Ramos (cell line): ENCODE results near the gene CDRT4.
"Not testable (repeated sequence)": the region's sequence is repeated elsewhere in the genome, so short reads cannot be mapped to it uniquely, and the experiment has no call there.

Experiments
- in situ Hi-C: fragments of 300-500 bp; cut with MboI; formaldehyde crosslinking; loops from one replicate; pipeline ENCODE4 v1.14.3; 2022; ENCODE audit warnings: low sequenced_read_pairs; ENCODE audit not compliant: unreplicated experiment

The CDRT4 gene

DNA sequence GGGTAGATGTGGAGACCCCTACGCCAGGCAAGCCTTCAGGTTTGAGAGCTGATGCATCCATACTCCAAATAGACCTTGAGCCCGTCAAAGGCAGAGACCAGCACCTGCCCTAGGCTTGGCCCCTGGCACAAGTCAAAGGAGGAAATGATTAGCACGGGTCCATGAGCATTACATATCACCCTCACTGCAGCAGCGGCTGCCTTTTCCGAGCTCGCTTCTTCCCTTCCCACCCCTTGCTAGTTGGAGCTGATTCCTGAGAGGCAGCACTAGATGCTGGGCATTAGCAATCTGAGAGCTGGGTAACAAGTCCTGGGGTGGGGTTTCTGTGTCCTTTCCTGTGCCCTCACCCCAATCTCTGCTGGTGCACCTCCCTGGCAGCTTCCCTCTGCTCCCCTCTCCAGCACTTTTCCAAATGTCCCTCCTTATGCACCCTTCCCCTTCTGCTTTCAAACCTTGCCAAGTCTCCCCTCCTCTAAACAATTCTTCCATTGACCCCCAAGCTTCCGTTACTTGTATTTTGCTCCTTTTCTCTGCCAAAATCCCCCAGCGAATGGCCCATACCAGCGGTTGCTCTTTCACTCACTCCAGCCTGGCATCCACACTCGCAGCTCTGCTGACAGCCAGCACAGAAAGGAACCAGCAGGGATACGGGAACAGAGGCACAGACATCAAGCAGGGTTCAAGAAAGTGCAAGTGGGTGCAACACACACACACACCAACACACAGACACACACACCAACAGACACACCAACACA, 3.0 kb downstream of the CDRT4 start:
- in situ Hi-C loops = no loop called here

DNA sequence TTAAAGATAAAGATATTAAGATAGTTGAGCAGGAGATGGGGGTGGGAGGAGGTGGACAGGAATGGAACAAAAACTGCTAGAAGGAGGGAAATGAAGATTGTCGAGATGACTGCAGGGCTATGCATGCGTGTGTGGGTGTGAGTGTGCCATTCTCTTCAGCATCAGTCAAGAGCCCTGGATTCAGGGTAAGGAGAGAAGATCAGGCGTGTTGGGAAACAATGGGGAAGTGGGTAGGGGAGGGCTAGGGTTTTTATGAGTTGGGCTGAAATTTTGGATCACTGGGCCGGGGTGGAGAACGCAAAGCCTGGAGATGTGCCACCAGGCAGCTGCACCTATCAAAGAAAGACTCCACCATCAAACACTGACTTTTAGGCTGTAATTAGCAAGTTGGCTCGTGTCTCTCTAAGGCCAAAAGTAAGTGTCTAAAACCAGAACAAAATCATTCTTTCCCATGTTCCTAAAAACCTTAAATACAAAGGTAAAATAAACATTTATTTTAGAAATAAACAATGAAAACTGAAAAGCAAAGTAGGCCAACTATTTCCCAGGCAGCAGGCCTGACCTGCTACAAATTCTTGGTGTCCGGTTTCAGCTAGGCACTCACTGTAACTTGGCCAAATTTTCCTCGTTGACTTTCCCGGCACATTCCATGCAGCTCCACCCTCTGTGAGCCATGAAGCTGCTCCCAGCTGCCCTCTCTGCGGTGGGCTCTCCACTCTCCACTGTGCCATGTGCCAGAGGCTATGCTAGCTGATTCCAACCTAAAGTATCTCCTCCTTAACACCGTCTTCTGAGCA, 4.2 kb downstream of the CDRT4 start:
- in situ Hi-C loops = no loop called here

DNA sequence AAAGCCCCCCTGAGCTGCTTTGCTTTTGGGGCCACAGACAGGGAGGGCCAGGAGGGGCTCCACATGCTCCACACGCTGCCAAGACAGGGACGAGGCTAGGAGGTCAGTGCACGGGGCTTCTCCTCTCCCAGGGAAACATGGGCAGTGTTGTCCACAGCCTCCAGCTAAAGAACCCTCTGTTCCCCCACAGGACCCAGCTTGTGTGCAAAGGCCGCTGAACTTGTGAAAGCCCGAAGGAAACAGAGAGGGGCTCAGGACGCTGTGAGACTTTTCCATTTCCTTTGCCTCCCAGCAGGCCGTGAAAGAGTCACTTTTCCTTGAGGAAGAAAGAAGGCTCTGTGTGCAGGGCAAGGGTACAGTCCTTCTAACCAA, 9.7 kb downstream of the CDRT4 start:
- in situ Hi-C loops = no loop called here

DNA sequence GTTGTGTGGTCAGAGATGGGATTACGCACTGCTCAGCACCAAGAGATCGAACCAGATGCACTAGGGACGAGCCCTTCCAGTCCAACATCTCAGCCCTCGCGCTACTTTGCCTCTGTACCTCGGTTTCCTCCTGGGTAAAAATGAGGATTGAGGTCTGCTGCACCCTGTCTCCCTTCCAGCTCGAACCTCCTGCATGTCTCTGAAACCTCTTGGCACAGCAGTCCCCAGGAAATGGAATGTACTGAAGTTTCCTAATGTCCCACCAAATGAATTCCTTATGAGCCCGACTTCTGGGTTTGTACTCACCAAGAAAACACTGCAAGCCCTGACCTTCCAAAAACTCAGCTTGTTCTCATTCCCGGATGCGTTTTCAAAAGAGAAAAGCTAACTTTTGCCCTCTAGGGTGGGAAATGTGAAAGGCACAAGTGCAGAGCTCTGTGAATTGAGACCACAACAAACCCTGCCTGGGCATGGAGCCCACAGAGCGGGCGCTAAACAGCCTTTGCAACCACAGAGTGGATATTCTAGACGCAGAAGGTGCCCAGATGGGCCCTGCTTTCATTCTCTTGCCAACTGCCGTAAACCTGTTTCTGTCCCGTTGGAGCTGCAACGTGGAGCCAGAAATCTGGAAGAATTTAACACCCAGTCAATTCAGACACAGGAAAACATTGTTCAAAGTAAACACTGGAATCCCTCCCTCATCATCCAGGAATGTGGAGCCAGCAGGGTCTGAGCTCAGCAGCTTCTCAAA, 10.3 kb downstream of the CDRT4 start:
- in situ Hi-C loops = no loop called here

DNA sequence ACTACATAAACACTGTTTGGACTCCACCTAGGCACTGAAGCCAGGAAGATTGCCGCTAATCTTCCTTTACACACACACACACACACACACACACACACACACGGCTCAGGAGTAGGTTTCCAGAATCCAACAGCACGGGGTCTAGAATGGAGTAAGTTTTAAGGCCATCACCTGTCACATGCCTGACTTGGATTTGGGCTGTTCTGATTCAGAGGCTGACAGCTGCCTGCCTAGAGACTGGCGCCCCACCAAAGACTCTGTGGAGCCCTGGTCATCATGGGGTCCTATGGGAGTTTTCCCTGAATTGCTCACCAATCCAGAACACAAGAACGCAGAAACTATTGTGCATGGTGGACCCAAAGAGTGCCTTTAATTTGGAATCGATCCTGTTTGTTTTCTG, 10.9 kb downstream of the CDRT4 start:
- in situ Hi-C loops = no loop called here

DNA sequence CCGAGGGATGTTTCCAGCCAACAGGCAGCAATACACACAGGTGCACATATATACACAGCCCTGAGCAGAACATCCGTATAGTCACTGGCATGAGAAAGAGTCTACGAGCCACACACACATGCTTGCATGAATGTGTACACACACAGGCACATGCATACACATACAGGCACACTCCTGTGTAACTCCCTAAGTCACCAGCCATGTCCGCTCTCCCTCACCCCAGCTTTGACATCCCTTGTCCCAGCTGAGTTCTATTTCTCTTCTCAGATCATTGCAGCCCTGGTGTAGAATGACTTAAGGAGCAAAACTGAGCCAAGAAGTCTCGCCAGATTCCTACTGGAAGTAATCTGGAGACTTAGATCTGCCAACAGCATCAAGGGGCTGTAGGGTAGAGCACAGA, 13.1 kb downstream of the CDRT4 start:
- in situ Hi-C loops = no loop called here

DNA sequence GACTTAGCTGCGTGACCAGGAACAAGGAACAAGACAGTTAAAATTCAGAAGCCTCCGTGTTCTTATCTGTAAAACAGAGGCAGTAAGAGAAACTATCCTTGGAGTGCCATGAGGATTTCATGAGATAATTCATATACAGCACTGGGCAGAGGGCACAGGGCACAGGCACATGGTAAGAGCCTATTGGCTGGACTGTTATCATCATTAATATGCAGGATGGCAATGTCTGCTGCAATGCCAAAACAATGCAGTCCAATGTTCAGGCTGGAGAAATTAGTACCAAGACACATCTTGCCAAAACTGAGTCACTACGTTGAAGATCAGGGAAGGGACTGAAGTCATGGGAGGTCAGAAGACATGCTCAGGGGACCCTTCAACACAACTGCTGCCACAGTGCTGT, 13.6 kb downstream of the CDRT4 start:
- in situ Hi-C loops = no loop called here

DNA sequence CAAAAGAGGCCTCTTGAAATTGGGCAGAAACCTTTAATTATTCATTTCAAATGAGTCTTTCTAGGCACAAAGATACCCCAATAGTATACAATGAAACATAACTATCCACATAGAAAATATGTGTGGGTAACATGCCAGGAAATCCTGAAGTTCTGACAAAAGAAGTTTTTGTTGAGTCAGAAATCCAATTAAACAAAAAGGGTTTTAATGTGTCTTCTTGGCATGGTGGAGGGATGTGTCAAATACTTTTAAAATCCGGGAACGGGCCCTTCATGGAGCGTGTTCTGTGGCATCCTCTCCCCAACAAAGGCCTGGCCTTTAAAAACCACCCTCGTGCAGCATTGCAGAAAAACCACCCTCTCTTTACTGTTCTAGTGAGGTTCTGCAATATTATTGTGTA, 14.2 kb downstream of the CDRT4 start:
- in situ Hi-C loops = no loop called here

DNA sequence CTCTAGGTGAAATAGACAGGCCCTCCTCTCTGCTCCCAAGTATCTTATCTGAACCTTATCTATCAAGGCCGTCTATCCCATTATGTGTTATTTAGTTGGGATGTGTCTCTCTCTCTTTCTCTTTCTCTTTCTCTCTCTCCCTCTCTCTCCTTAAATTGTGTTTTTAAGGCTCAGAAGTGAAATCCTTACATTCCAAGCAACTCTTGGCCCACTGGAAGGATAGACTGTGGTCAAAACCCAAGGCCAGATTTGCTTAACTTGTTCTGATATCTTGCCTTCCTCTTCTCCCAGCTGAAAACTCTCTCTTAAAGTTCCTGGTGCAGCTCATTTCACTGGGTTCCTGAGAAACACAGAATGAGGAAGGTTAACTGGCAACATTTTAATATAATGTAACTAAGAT, 14.7 kb downstream of the CDRT4 start:
- in situ Hi-C loops = no loop called here

DNA sequence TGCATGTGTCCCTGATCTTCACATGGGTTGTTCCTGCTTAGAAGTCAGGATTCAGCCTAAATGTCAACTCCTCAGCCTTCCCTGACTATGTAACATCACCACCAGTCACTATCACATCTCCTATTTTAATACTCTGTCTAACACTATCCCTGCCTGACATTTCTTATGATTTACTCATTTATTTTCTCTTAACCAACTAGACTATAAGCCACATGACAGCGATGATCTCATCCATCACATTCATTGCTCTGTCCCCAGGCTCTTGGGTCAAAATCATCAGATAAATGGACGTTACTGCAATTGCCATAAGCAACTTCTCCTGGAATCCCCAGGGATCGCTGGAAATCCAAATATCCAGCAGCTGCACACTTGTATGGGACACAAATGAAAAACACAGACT, 15.7 kb downstream of the CDRT4 start:
- in situ Hi-C loops = no loop called here

DNA sequence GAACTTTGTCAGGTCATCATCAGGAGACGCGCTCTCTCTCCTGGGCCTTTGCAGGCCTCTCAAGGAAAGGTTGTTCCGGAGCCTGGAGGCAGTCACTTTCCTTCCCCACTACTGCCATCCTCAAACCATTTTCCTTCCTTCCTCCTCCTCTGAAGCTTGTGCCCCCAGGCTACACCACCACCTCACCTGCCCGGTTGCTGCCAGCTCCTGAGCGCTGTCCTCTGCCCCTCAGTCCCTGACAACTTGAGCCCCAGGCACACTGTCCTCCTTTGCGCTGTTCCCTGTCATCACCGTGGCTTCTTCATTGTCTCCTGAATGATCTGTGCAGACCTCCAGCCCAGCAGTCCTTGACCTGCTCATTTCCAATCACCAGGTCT, 18.9 kb downstream of the CDRT4 start:
- in situ Hi-C loops = no loop called here

DNA sequence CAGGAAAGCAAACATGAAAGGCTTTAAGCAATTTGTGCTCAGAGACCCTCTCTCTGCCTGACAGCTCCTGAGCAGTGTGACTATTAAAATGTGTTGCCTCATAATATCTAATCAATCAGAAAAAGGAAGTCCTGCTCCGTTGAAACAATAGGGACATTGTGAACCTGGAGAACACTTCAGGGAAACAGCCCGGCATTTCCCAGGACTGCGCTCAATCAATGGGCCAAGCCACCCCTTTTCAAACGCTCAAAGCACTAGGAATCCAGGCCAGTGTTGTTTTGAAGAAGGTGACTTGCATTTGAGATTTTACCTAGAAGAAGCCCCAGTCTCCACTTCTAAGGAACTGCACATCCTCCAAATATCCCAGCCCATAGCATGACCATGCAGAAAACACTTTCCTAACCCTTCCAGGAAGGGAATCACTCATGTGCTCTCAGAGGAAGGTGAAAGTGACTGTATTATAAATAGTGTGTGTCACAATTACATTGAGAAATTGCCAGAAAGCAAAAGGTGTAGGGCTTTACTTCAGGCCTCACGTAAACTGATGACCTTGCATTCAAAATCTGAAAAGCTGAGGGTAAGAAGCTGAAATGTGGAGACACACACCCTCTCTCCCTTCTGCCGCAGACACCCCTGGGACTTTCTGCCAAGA, 19.4 kb downstream of the CDRT4 start:
- in situ Hi-C loops = no loop called here

DNA sequence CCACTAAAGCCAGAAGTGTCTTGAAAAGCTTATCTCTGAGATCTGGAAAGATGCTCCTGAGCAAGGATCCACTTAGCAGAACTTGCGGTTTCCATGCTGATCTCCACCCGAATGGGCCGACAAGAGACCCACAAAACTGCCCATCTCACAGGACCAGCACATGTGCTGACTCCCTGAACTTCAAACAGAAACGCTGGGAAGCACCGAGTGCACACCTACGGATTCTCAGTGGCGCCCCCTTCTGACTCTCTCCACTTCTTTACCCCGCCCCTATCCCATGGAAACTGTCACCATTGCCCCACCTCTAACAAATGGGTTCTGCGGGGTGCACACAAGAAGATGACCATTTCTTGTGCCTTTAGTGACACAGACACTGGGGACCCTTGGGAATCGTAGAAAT, 21.4 kb downstream of the CDRT4 start:
- in situ Hi-C loops = no loop called here

DNA sequence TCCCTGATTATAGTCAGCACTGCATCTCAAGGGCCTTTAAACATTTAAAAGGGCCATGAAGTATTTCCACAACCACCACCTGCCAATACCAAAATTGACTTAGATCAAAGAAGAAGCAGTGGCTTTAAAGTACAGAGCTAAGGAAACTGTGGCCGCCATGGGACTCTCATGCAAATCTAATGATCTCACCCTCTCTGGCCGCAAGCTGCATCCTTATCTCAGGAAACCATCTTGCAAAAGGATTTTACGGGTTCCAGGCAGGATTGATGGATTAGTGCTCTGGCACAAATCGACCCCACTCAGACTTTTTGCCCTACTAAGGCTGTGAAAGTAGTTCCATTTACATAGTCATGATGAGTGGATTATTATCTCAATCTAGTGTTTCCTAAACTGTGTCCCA, 22.6 kb downstream of the CDRT4 start:
- in situ Hi-C loops = no loop called here

DNA sequence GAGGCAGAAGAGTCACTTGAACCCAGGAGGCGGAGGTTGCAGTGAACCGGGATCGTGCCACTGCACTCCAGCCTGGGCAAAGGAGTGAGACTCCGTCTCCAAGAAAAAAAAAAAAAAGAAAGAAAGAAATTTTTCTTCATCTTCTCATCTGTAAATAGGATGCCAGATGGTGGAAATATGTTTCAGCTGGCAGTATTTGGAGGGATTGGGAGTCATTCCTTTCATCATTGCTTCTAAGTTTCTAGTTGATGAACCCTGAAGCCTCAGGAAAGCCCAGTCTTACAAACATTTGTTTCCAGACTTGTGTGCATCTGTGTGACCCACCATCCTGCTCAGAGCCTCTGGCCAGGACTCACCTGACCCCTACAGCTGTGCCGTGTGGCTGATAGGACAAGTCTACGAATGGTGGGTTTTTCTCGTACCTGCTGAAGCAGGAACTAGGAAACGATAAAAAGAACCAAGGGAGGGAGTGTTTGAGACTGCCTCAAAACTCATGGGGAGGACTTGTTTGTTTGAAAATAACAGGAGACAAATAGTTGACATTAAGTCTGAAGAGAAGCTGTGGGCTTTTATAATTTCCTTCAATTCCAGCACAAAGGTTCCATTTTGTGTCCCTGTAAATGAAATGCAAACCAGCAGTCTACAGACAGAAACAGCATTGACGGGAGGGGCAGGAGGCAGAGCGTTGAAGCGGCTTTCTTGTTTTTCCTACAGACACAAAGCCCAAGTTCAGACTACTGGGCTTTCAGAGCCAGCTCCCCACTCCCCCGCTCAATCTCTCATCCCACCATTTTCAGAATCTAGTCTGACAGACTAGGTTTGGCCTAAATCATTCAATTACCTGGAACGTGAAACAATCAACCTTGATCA, 24.9 kb downstream of the CDRT4 start:
- in situ Hi-C loops = no loop called here

DNA sequence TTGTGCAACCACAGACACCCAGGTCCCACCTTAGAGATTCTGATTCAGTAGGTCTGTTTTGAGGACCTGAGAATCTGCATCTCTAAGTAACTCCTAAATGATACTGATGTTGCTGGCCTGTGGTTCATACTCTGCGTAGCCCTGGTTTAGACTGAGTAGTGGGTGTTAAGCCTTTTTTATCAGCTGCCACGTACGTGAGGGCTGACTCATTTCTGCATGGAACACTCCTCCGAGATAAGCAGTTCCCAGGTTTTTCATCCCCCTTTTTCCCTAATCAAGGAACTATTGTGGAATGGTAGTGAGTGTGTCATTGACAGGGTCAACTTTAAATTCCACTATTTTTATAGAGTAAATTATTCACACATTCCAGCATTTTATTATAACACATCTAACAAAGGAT, 26.1 kb downstream of the CDRT4 start:
- in situ Hi-C loops = no loop called here

DNA sequence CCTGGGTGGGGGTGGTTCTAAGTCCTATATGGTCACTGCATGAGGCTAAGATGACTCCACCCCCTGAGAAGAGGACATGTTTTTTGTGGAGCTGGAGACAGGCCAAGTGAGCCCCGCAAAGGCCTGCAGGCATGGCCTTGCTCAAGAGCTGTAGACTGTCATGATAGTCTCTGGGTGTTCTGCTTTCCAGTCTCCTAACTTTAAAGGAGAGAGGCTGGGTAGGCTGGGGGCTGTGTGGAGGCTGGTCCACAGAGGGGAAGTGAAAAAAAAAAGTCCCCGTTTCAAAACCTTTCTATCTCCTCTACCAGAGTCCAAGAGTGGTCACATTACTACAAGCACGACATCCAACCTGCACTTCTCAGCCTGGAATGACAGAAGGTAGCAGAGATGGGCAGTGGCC, 27.1 kb downstream of the CDRT4 start:
- in situ Hi-C loops = no loop called here

DNA sequence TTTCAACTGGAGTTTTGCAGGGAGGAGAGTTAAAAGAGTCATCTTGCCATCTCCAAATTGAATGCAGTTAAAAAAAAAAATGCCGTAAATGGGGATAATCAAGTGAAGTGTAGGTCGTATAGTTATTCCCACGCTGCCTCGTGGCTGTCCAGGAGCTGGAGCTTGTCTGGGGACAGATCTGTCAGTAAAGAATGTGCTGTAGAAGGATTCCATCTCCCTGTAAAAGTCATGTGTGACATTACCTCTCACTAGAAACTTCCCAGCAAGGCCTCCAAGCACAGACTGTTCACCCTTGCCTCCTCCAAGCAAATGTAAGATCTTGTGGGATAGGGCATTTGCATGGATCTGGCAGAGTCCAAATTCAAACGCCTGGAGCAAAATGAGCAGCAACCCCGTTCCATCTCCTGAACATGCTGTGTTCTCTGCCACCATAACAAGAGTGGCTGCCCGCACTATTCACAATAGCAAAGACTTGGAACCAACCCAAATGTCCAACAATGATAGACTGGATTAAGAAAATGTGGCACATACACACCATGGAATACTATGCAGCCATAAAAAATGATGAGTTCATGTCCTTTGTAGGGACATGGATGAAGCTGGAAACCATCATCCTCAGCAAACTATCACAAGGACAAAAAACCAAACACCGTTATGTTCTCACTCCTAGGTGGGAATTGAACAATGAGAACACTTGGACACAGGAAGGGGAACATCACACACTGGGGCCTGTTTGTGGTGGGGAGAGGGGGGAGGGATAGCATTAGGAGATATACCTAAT, 28.0 kb downstream of the CDRT4 start:
- in situ Hi-C loops = not testable (repeated sequence)

DNA sequence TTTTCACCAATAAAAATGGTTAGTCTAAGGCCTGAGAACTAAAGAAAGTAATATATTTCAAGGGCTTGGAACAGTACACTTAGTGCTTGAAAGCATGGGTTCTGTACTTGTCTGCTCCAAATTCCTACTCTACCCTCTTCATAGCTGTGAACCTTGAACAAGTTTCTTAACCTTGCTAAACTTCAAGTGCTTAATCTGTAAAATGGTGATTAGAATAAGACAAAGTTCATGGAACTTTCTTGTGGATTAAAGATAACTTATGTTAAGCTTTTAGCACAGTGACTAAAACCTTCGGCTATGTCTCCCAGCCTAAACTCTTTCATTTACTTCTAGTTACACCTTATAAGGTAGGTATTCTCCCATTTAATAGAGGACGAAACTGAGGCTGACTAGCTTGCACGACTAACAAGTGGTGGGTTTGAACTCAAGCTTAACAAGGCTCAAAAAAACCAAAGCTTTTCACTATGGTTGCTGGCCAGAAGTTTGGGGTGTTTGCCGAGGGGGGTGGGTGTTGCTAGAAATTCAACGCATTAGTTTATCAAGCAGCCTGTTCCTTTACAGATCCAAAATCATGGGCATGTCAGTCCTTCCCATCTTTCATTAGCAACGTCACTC, 28.8 kb downstream of the CDRT4 start:
- in situ Hi-C loops = no loop called here
